ENCODE measurements around the gene HORMAD2.
A peak's percentile ranks its signal among the peaks of the same experiment; 100 is the strongest.

The HORMAD2 gene

DNA sequence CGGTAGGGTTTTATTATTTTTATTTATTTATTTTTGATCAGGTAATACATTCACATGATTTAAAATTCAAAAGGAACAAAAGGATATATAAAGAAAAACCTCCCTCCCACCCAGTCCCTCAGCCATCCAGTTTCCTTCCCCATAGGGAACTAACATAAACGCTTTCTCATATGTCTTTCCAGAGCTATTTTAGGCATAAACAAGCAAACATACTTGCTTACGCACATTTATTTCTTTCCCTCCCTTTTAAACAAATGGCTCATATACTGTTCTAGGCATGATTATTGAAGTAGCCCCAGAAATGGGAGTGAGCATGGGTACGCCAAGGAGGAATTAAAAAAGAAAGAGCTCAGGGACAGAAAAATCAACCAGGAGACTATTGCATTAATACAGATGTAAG lies 102.6 kb downstream of the HORMAD2 start:
- H3K27me3 ChIP-seq (replicated peaks), result no peaks in the 10 kb centered on the region
- no peak overlapping the region for H3K4me3 ChIP-seq (ENCODE audit: low read depth, low read length)
- in situ Hi-C loops (cut with HindIII; ENCODE audit: low pct_ligation_motif_present, low sequenced_read_pairs), result no loop called here
- no peaks in the 10 kb centered on the region for H3K36me3 ChIP-seq (replicated peaks)
- no peak overlapping the region for H3K27ac ChIP-seq
- no peak for TF ChIP-seq CTCF (IDR thresholded peaks at IDR 0.05; ENCODE audit: low read depth, low read length, missing control alignments)
- DNase-seq, result no peak

DNA sequence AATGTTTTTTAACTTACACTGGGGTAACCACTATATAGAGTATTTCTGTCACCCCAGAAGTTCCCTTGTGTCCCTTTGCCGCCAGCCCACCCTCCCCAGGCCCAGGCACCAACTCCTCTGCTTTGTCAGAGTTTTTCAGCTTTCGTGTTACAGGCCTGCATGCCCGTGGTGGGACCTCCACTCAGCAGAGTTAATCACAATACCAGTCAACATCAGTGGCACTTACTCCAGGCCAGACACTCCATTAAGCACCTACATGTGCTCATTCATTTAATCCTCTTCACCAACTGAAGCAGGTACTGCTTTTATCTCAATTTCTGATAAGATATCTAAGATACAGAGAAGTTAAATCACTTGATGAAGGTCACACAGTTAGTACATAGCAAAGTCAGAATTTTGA lies 103.0 kb downstream of the HORMAD2 start:
- Histone ChIP-seq H3K36me3 (replicated peaks) (no peaks in the 10 kb centered on the region), H3K27ac (peak overlapping the region; percentile 71), H3K4me3 (ENCODE audit: low read depth, low read length) (no peak overlapping the region), H3K27me3 (replicated peaks) (no peaks in the 10 kb centered on the region)
- TF ChIP-seq CTCF (IDR thresholded peaks at IDR 0.05; ENCODE audit: low read depth, low read length, missing control alignments), result no peak
- DNase-seq, result no peak
- in situ Hi-C loops (cut with HindIII; ENCODE audit: low pct_ligation_motif_present, low sequenced_read_pairs), result no loop called here

GRCh38 chr22:30183861-30184278 lies 103.6 kb downstream of the HORMAD2 start:
- H3K27me3 ChIP-seq (replicated peaks), result no peaks in the 10 kb centered on the region
- peak; percentile 71 for DNase-seq
- no peak for TF ChIP-seq CTCF (IDR thresholded peaks at IDR 0.05; ENCODE audit: low read depth, low read length, missing control alignments)
- H3K36me3 ChIP-seq (replicated peaks), result no peaks in the 10 kb centered on the region
- in situ Hi-C loops (cut with HindIII; ENCODE audit: low pct_ligation_motif_present, low sequenced_read_pairs), result no loop called here
- H3K27ac ChIP-seq, result peak overlapping the region; percentile 71
- no peak overlapping the region for H3K4me3 ChIP-seq (ENCODE audit: low read depth, low read length)

DNA sequence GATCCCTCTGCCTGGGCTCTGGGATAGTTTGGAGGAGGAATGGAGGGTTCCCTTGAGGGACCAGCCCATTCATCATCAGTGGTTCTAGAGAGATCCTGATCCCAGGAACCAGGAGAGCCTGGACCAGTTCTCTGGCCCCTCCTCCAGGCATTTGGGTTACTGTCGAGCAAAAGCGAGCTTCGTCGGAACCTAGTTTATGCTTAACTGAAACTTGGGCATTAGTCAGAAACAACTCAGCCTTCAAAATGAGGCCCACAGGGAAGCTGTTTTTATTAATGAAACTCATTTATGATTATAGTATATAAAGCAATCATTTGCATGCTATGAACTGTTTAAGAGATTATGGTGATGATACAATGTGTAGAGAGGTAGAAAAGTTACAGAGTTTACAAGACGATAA lies 104.9 kb downstream of the HORMAD2 start:
- Histone ChIP-seq H3K27ac (no peak overlapping the region), H3K27me3 (replicated peaks) (no peaks in the 10 kb centered on the region), H3K4me3 (ENCODE audit: low read depth, low read length) (no peak overlapping the region), H3K36me3 (replicated peaks) (no peaks in the 10 kb centered on the region)
- in situ Hi-C loops (cut with HindIII; ENCODE audit: low pct_ligation_motif_present, low sequenced_read_pairs), result no loop called here
- TF ChIP-seq CTCF (IDR thresholded peaks at IDR 0.05; ENCODE audit: low read depth, low read length, missing control alignments), result no peak
- DNase-seq, result no peak

GRCh38 chr22:30185549-30185948 lies 105.3 kb downstream of the HORMAD2 start:
- no peaks in the 10 kb centered on the region for H3K27me3 ChIP-seq (replicated peaks)
- DNase-seq, result no peak
- no peak overlapping the region for H3K4me3 ChIP-seq (ENCODE audit: low read depth, low read length)
- no peak for TF ChIP-seq CTCF (IDR thresholded peaks at IDR 0.05; ENCODE audit: low read depth, low read length, missing control alignments)
- in situ Hi-C loops (cut with HindIII; ENCODE audit: low pct_ligation_motif_present, low sequenced_read_pairs), result no loop called here
- no peaks in the 10 kb centered on the region for H3K36me3 ChIP-seq (replicated peaks)
- no peak overlapping the region for H3K27ac ChIP-seq

DNA sequence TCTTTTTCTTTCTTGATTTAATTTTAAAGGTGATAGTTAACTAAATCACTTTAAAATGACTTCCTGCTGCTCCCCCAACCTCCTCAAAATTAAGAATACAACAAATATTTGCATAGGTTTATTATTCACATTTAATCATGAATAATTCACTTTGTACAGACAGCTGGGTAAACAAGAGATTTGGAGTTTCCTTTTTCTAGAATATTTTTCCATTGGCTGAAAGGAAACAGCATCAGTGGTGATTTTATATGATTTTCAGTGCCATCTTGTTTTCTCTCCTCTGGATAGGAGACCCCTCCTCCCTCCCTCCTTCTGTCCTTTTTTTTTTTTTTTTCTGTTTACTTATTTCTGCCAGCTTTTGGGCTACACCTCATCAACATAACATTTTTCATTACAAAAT lies 105.8 kb downstream of the HORMAD2 start:
- Histone ChIP-seq H3K27ac (no peak overlapping the region), H3K4me3 (ENCODE audit: low read depth, low read length) (no peak overlapping the region), H3K36me3 (replicated peaks) (no peaks in the 10 kb centered on the region), H3K27me3 (replicated peaks) (no peaks in the 10 kb centered on the region)
- in situ Hi-C loops (cut with HindIII; ENCODE audit: low pct_ligation_motif_present, low sequenced_read_pairs), result no loop called here
- no peak for TF ChIP-seq CTCF (IDR thresholded peaks at IDR 0.05; ENCODE audit: low read depth, low read length, missing control alignments)
- no peak for DNase-seq

All from brain microvascular endothelial cell (primary cell).